HEK293 (cell line): ENCODE measurements around the gene OR2A25.

Source experiments
- YY1 ChIP-seq: fragments of 450-650 bp; formaldehyde crosslinking; IDR thresholded peaks from 2 replicates; pipeline ENCODE4 v1.5.1; 2018; ENCODE audit warnings: missing biosample characterization, missing genetic modification characterization
- ZNF2 ChIP-seq: fragments of 450-650 bp; formaldehyde crosslinking; IDR thresholded peaks from 2 replicates; pipeline ENCODE4 v1.5.1; 2016; ENCODE audit warnings: missing biosample characterization, missing genetic modification characterization
- ZNF274 ChIP-seq, 2 experiments: fragments of 200-500 bp in 1 of 2; fragments of 450-650 bp in 1 of 2; sonication (Bioruptor generic) in 1 of 2; formaldehyde crosslinking in 1 of 2; IDR thresholded peaks; 2 replicates each; pipeline versions ENCODE4 v1.5.1 to v1.6.1; 2014 to 2016; ENCODE audit warnings: borderline replicate concordance in 1 of 2, inconsistent platforms in 1 of 2, low read length in 1 of 2, missing biosample characterization in 1 of 2, missing genetic modification characterization in 1 of 2
- ZNF621 ChIP-seq: fragments of 450-650 bp; formaldehyde crosslinking; IDR thresholded peaks from 2 replicates; pipeline ENCODE4 v1.5.1; 2017; ENCODE audit warnings: missing biosample characterization, missing genetic modification characterization
- ZNF830 ChIP-seq: fragments of 450-650 bp; IDR thresholded peaks from 2 replicates; pipeline ENCODE4 v1.5.0; 2018; ENCODE audit warnings: missing biosample characterization, missing genetic modification characterization, low read depth, mild to moderate bottlenecking, moderate library complexity
- TF ChIP-seq, protein P1 (sequence below): fragments of 450-650 bp; formaldehyde crosslinking; IDR thresholded peaks from 2 replicates; pipeline ENCODE4 v1.5.1; 2016; ENCODE audit warnings: missing biosample characterization, missing genetic modification characterization
- TF ChIP-seq, protein P2 (sequence below): fragments of 450-650 bp; formaldehyde crosslinking; IDR thresholded peaks from 2 replicates; pipeline ENCODE4 v1.5.1; 2016; ENCODE audit warnings: missing biosample characterization, missing genetic modification characterization

DNA sequence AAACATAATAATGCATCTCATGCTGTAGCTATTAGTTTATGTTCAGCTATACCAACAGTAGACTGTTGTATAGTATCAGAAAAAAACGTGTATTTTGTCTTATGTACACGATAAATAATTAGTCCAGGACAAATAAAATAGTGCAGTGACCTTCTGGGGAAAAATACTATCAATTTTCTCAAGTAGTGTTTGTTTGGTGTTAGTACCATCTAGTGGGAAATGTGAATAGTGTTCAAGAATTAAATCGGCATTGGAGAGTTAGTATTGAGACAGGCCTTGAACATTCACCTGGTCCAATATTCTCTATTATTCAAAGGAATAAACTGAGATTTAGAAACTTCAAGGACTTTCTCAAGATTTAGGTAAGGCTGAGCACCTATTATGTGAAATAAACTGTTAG lies 42.5 kb upstream of the OR2A25 start:
- TF ChIP-seq, protein P1, sequence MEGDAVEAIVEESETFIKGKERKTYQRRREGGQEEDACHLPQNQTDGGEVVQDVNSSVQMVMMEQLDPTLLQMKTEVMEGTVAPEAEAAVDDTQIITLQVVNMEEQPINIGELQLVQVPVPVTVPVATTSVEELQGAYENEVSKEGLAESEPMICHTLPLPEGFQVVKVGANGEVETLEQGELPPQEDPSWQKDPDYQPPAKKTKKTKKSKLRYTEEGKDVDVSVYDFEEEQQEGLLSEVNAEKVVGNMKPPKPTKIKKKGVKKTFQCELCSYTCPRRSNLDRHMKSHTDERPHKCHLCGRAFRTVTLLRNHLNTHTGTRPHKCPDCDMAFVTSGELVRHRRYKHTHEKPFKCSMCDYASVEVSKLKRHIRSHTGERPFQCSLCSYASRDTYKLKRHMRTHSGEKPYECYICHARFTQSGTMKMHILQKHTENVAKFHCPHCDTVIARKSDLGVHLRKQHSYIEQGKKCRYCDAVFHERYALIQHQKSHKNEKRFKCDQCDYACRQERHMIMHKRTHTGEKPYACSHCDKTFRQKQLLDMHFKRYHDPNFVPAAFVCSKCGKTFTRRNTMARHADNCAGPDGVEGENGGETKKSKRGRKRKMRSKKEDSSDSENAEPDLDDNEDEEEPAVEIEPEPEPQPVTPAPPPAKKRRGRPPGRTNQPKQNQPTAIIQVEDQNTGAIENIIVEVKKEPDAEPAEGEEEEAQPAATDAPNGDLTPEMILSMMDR (tag by site-specific recombination), result peak; percentile 47; the same call in 1 of the 2 replicates
- TF ChIP-seq, protein P2, sequence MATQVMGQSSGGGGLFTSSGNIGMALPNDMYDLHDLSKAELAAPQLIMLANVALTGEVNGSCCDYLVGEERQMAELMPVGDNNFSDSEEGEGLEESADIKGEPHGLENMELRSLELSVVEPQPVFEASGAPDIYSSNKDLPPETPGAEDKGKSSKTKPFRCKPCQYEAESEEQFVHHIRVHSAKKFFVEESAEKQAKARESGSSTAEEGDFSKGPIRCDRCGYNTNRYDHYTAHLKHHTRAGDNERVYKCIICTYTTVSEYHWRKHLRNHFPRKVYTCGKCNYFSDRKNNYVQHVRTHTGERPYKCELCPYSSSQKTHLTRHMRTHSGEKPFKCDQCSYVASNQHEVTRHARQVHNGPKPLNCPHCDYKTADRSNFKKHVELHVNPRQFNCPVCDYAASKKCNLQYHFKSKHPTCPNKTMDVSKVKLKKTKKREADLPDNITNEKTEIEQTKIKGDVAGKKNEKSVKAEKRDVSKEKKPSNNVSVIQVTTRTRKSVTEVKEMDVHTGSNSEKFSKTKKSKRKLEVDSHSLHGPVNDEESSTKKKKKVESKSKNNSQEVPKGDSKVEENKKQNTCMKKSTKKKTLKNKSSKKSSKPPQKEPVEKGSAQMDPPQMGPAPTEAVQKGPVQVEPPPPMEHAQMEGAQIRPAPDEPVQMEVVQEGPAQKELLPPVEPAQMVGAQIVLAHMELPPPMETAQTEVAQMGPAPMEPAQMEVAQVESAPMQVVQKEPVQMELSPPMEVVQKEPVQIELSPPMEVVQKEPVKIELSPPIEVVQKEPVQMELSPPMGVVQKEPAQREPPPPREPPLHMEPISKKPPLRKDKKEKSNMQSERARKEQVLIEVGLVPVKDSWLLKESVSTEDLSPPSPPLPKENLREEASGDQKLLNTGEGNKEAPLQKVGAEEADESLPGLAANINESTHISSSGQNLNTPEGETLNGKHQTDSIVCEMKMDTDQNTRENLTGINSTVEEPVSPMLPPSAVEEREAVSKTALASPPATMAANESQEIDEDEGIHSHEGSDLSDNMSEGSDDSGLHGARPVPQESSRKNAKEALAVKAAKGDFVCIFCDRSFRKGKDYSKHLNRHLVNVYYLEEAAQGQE (tag by site-specific recombination), result no peak
- no peak for TF ChIP-seq ZNF2 (tag by site-specific recombination)
- no peak for TF ChIP-seq ZNF274 (IDR thresholded peaks at IDR 0.05; ENCODE audit: low read length)
- TF ChIP-seq ZNF274 (tag by site-specific recombination; IDR thresholded peaks at IDR 0.05; ENCODE audit: borderline replicate concordance), result no peak
- no peak for TF ChIP-seq ZNF621 (tag by site-specific recombination)
- TF ChIP-seq ZNF830 (tag by site-specific recombination), result no peak
- TF ChIP-seq YY1 (tag by site-specific recombination), result no peak
